HCT116 (cell line): ENCODE measurements around the gene TBX3.

Experiments
- CTCF ChIP-seq, 3 experiments: fragments of 200-600 bp in 1 of 3; sonication (generic) in 1 of 3; IDR thresholded peaks in 2 of 3; conservative IDR thresholded peaks in 1 of 3; 2 replicates each; pipeline ENCODE4 v1.5.1; 2012 to 2017; ENCODE audit warnings: low read depth in 2 of 3, low read length in 2 of 3, antibody characterized with exemption in 1 of 3, borderline replicate concordance in 1 of 3, control low read depth in 1 of 3, mild to moderate bottlenecking in 1 of 3, mixed read lengths in 1 of 3, mixed run types in 1 of 3, moderate library complexity in 1 of 3; ENCODE audit not compliant: insufficient read depth in 1 of 3
- FOSL1 ChIP-seq: IDR thresholded peaks from 2 replicates; pipeline ENCODE4 v1.6.1; 2012; ENCODE audit warnings: low read depth
- JUND ChIP-seq: IDR thresholded peaks from 2 replicates; pipeline ENCODE4 v1.6.1; 2012
- POLR2A ChIP-seq: IDR thresholded peaks from 2 replicates; pipeline ENCODE4 v1.7.0; 2011; ENCODE audit warnings: borderline replicate concordance; ENCODE audit not compliant: insufficient read depth, insufficient read length; ENCODE audit errors: extremely low read depth
- TCF7L2 ChIP-seq: IDR thresholded peaks from 2 replicates; pipeline ENCODE4 v1.7.0; 2011; ENCODE audit warnings: borderline replicate concordance, inconsistent platforms; ENCODE audit not compliant: insufficient read depth, insufficient read length; ENCODE audit errors: extremely low read depth
- YY1 ChIP-seq: IDR thresholded peaks from 2 replicates; pipeline ENCODE4 v1.6.1; 2011; ENCODE audit warnings: low read length, low read depth, moderate library complexity, mild to moderate bottlenecking; ENCODE audit not compliant: insufficient replicate concordance; ENCODE audit errors: extremely low read depth
- ZBTB33 ChIP-seq: IDR thresholded peaks from 2 replicates; pipeline ENCODE4 v1.6.1; 2011; ENCODE audit warnings: mild to moderate bottlenecking, low read length, moderate library complexity; ENCODE audit not compliant: insufficient replicate concordance; ENCODE audit errors: extremely low read depth

GRCh38 chr12:114662512-114663177 lies 21.3 kb downstream of the TBX3 start:
- TF ChIP-seq CTCF (IDR thresholded peaks at IDR 0.05 in 2 of 3, conservative IDR thresholded peaks at IDR 0.05 in 1 of 3; ENCODE audit: borderline replicate concordance in 1 of 3, insufficient read depth in 1 of 3, low read depth in 2 of 3, low read length in 2 of 3) (peak; percentile 80 to 95 (median 81)), JUND (0 out of 2 replicates have a peak, but pooled peaks have one; percentile 11), FOSL1 (no peak), YY1 (no peak), TCF7L2 (no peak), POLR2A (no peak), ZBTB33 (no peak)
